ENCODE results near the gene COX18. TPM values are rescaled to one million over a fixed set of nuclear protein-coding genes. Genes with fewer than 3 reads are reported as not detected.

Gene COX18
- total RNA-seq, 1 experiment from 2014 or later: 47.5 TPM

DNA sequence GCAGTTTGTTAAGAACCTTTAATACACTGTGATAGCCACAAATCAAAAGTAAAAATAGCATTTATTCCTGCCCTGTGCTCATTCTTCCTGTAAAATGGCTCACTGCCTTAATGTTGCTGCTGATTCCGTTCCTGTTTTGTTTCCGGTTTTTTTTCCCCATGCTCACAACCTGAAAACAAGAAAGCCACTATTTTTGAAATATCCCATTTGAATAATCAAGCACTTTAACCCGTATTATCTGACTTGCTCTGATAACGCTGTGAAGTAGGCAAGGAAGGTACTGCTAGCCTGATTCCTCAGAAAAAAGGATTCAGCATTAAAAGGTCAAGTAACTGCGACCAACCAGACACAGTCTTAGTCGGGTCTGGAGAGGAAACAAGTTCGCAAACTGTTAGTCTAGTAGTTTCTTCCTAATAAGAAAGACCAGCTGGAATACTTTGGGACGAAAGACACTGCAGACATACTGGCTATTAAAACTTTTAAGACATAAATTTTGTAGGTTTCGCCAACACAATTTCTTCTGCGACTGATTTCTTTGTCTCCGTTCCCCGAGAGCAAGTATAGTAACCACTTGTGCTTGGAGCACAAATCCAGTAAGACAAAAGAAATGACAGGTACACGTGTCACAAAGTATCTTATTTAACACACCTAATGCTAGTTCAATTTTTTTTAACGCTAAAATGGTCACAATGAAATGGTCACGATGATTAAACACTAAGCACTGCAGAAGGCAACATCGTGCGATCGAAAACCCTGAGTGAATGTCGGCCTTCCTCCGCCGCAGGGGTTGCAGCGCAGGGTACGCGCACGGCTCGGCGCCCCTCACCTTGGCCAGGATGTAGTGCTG lies 802 bp downstream of the COX18 start:
- Histone ChIP-seq H3K36me3 (replicated peaks; ENCODE audit: control insufficient read depth, insufficient read depth, low read length) (peaks cover 5% of the 10 kb centered on the region), H3K27me3 (ENCODE audit: control insufficient read depth, insufficient read depth, low read length) (no peaks in the 10 kb centered on the region), H3K4me3 (ENCODE audit: insufficient read depth, low read depth, low read length) (peak overlapping the region; percentile 94)
- DNase-seq: no peak

DNA sequence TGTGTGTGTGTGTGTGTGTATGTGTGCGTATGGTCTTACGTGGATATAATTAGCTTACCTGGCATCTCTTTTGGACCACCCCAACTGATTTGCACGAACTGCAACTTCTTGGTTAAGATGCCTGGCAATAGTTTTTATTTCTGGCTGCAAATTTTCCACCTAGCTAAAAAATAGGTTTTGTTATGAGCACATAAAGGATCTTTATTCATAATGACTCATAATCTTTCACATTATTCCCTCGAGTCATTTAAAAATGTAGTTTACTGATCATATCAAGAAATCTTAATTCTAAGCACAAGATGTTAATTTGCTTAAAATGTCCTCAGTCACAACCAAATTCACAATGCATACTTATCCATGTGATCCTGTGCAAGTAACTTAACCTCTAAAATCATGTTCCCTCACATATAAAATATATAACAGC lies 1.5 kb downstream of the COX18 start:
- H3K27me3 ChIP-seq (ENCODE audit: control insufficient read depth, insufficient read depth, low read length): no peaks in the 10 kb centered on the region

DNA sequence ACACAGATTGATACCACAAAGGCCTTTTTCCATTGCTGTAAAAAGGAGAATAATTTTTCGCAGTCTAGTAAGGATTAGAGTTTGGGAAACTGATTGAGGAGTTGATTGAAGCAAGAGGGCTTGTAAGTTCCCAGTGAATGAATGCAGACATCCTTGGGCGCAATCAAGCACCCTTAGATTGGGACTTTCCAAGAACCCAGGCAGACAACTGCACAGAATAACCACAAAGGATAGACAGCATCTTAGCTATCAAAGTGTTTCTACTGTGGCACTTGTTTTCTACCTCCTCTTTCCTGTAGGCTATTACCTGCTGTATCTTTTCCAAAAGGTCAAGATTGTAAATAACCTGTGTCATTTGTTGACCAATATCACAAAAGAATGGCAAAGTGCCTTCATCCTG lies 2.6 kb downstream of the COX18 start:
- DNase-seq: no peak
- H3K4me3 ChIP-seq (ENCODE audit: insufficient read depth, low read depth, low read length): no peak overlapping the region
- H3K27me3 ChIP-seq (ENCODE audit: control insufficient read depth, insufficient read depth, low read length): no peaks in the 10 kb centered on the region
- H3K36me3 ChIP-seq (replicated peaks; ENCODE audit: control insufficient read depth, insufficient read depth, low read length): peaks cover 5% of the 10 kb centered on the region

More for the DNA sequence above, 1.5 kb downstream of the COX18 start:
- H3K36me3 ChIP-seq (replicated peaks; ENCODE audit: control insufficient read depth, insufficient read depth, low read length): peaks cover 5% of the 10 kb centered on the region
- DNase-seq: no peak
- peak overlapping the region; percentile 94; the same call in 1 of the 2 replicates for H3K4me3 ChIP-seq (ENCODE audit: insufficient read depth, low read depth, low read length)

DNA sequence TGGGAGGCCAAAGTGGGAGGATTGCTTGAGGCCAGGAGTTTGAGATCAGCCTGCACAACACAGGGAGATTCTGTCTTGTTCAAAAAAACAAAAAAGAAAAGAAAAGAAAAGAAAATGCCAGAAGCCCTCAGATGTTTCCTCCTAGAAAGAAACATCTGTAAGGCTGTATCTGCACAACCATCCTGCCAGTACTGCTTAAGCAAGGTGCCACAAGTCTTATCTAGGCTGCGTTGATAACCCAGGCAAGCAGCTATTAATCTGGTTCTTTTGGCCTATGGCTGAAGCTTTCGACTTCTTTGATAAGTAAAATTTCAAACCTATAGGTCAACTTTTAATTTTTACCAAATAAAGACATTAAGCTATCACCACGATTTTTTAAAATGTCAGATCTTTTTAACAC lies 3.1 kb downstream of the COX18 start:
- no peak for DNase-seq
- H3K27me3 ChIP-seq (ENCODE audit: control insufficient read depth, insufficient read depth, low read length): no peaks in the 10 kb centered on the region
- peaks cover 5% of the 10 kb centered on the region for H3K36me3 ChIP-seq (replicated peaks; ENCODE audit: control insufficient read depth, insufficient read depth, low read length)
- no peak overlapping the region for H3K4me3 ChIP-seq (ENCODE audit: insufficient read depth, low read depth, low read length)

DNA sequence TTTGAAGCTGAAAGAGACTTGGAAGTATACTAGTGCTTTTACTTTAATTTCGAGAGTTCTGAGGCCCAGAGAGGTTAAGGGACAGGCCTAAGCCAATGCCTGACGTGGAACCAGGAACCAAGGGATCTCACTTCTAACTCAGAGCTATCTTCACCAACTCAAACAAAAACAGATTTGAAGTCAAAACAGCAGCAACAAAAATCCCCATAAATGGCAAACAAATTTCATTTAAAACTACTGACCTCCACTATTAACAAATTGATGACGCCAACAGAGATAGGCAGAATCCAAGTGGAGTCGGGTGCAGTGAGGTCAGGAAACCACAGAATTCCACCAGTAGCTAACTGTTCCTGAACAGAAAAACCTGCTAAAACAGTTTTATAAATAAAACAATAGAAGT lies 5.0 kb downstream of the COX18 start:
- no peaks in the 10 kb centered on the region for H3K27me3 ChIP-seq (ENCODE audit: control insufficient read depth, insufficient read depth, low read length)
- no peak overlapping the region for H3K4me3 ChIP-seq (ENCODE audit: insufficient read depth, low read depth, low read length)
- H3K36me3 ChIP-seq (replicated peaks; ENCODE audit: control insufficient read depth, insufficient read depth, low read length): peaks cover 7% of the 10 kb centered on the region
- DNase-seq: no peak

DNA sequence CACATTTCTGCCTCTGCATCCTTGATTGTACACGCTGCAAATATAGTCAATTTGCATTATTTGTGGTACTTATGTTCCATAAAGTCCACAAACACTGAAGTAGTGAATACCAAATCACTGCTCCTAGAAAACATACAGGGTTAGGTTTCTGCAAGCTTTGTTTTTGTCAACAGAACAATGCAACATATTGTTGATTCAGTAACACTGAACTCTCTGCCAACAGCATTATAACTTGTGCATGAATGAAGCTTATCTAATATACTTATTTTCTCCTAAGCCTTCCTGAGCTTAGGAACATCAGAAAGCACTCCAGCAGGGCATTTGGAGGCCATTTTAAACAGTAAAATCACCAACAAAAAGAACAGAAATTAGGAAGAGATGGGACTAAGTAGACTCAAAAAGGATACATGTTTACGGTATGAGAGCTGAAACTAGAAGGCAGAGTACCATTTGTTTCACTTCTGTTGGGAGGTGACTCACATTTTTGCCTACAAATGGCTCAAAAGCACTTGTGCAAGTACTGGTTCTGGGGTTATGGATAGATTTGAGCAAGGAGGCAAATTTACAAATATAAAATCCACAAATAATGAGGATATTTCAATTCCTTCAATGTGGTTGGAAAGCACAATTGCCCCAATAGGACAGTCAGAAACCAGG lies 14.1 kb downstream of the COX18 start:
- Histone ChIP-seq H3K4me3 (ENCODE audit: insufficient read depth, low read depth, low read length) (no peak overlapping the region), H3K36me3 (replicated peaks; ENCODE audit: control insufficient read depth, insufficient read depth, low read length) (peaks cover 8% of the 10 kb centered on the region), H3K27me3 (ENCODE audit: control insufficient read depth, insufficient read depth, low read length) (no peaks in the 10 kb centered on the region)
- DNase-seq: no peak

DNA sequence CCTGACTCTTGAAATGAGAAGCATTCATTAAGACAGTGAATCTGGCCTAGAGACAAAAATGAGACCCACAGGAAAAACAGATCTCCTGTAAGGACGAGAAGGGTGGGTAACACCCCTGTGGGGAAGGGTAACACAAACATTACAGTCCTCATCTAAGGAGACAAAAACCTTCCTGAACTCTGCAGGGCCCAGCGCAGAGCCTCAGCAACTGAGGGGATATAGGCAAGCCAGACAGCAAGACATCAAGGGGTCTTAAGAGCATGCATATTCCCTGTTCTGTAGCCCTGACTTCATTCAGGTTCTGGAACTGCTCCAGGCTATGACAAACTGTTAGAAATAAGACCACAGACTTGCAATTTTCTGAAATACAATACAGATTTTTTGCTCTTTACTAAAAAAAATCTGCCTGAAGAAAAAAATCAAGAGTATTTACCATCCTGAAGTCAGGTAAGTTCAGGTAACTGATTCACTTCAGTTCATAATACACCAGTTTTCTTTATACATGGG lies 15.5 kb downstream of the COX18 start:
- Histone ChIP-seq H3K27me3 (ENCODE audit: control insufficient read depth, insufficient read depth, low read length) (no peaks in the 10 kb centered on the region), H3K4me3 (ENCODE audit: insufficient read depth, low read depth, low read length) (no peak overlapping the region), H3K36me3 (replicated peaks; ENCODE audit: control insufficient read depth, insufficient read depth, low read length) (peaks cover 3% of the 10 kb centered on the region)
- DNase-seq: no peak

DNA sequence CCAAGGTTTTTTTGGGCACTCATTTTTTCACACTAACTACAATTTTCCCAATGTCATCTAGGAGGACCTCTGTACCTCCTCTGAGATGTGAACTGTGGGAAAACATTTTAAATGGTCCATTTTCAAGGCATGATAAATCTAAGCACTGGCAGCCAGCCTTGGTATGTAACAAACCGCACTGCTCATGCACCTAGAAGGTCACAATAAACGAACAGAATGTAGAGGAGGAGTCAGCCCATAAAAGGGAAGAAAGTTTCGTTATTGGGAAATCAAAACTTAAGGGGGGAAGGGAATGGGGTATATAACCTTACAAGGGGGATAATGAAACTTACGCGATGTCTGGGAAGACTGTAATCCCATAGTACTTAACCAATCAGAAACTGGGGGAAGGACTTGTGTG lies 16.4 kb downstream of the COX18 start:
- no peak for DNase-seq

DNA sequence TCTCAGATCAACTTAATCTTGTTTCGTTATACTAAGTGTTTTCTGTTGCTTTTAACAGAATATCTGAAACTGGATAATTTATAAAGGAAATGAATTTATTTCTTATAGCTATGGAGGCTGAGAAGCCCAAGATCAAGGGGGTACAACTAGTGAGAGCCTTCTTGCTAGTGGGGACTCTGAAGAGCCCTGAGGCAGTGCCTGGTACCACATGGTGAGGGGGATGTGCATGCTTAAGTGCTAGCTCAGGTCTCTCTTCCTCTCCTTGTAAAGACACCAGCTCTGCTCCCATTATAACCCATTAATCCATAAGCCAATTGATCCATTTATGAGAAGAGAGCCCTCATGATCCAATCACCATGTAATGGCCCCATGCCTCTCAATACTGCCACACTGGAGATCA lies 17.9 kb downstream of the COX18 start:
- no peaks in the 10 kb centered on the region; the same call in 1 of the 2 replicates for H3K36me3 ChIP-seq (replicated peaks; ENCODE audit: control insufficient read depth, insufficient read depth, low read length)
- no peak overlapping the region for H3K4me3 ChIP-seq (ENCODE audit: insufficient read depth, low read depth, low read length)
- no peaks in the 10 kb centered on the region for H3K27me3 ChIP-seq (ENCODE audit: control insufficient read depth, insufficient read depth, low read length)
- DNase-seq: no peak

More for the DNA sequence above, 16.4 kb downstream of the COX18 start:
- no peaks in the 10 kb centered on the region for H3K27me3 ChIP-seq (ENCODE audit: control insufficient read depth, insufficient read depth, low read length)
- H3K36me3 ChIP-seq (replicated peaks; ENCODE audit: control insufficient read depth, insufficient read depth, low read length): peaks cover 1% of the 10 kb centered on the region
- no peak overlapping the region for H3K4me3 ChIP-seq (ENCODE audit: insufficient read depth, low read depth, low read length)

DNA sequence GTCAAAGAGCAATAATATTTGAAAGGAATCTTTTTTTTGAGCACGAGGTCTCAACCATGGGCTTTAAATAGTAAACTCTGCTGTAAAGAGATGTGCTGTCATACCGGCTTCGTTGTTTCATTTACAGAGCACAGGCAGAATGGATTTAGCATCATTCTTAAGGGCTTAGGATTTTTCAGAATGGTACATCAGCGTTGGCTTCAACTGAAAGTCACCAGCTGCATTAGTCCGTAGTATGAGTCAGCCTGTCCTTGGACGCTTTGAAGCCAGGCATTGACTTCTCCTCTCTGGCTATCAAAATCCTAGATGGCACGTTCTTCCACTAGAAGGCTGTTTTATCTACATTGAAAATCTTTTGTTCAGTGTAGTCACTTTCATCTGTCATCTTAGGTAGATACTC lies 23.6 kb downstream of the COX18 start:
- no peaks in the 10 kb centered on the region for H3K27me3 ChIP-seq (ENCODE audit: control insufficient read depth, insufficient read depth, low read length)
- no peaks in the 10 kb centered on the region for H3K36me3 ChIP-seq (replicated peaks; ENCODE audit: control insufficient read depth, insufficient read depth, low read length)
- no peak overlapping the region for H3K4me3 ChIP-seq (ENCODE audit: insufficient read depth, low read depth, low read length)
- DNase-seq: no peak

DNA sequence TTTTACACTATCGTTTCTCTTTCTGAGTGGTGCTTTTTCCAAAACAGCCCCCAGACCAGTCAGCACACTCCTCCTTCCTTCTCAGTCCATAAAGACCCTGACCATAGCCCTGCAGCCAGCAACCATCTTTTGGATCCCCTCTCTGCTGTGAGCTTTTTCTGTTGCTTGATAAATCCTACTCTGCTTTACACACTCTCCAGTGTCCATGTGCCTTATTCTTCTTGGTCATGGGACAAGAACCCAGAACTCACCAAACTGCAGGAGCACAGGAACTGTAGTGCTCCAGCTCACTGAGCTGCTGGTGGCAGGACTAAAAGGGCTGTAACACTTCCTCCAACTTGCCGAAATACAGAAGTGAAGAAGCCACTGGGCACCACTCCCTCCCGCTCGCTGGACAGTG lies 32.5 kb downstream of the COX18 start:
- Histone ChIP-seq H3K36me3 (replicated peaks; ENCODE audit: control insufficient read depth, insufficient read depth, low read length) (no peaks in the 10 kb centered on the region), H3K27me3 (ENCODE audit: control insufficient read depth, insufficient read depth, low read length) (no peaks in the 10 kb centered on the region), H3K4me3 (ENCODE audit: insufficient read depth, low read depth, low read length) (no peak overlapping the region)
- no peak for DNase-seq

DNA sequence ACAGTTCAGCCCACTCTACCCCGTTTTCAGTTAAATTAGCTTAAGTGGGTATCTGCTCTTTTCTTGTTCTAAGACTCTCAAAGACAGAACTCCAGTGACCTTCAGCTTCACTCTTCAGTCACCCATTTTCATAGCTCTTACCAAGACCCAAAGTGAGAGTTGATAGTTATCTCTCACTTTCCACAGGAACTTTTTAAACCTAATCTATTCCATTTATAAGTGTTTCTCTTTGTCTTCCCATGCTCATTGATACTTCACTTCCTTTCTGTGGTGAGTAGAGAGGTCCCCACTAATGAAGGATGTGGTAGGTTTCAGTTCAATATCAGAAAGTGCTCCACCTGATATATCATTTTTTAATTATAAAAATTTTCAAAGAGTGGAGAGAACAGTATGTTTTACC lies 33.4 kb downstream of the COX18 start:
- no peak for DNase-seq
- no peak overlapping the region for H3K4me3 ChIP-seq (ENCODE audit: insufficient read depth, low read depth, low read length)
- H3K36me3 ChIP-seq (replicated peaks; ENCODE audit: control insufficient read depth, insufficient read depth, low read length): no peaks in the 10 kb centered on the region
- no peaks in the 10 kb centered on the region for H3K27me3 ChIP-seq (ENCODE audit: control insufficient read depth, insufficient read depth, low read length)

DNA sequence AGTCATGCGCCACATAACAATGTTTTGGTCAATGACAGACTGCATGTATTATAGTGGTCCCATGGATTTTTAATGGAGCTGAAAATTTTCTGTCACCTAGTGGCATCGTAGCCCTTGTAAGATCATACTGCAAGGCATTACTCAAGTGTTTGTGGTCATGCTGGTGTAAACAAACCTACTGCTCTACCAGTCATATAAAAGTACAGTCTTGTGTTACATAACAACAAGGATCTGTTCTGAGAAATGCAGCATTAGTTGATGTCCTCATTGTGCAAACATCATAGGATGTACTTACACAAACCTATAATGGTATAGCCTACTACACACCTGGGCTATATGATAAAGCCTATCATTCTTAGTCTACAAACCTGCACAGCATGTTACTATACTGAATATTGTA lies 34.6 kb downstream of the COX18 start:
- no peak overlapping the region for H3K4me3 ChIP-seq (ENCODE audit: insufficient read depth, low read depth, low read length)
- H3K36me3 ChIP-seq (replicated peaks; ENCODE audit: control insufficient read depth, insufficient read depth, low read length): no peaks in the 10 kb centered on the region
- DNase-seq: no peak
- H3K27me3 ChIP-seq (ENCODE audit: control insufficient read depth, insufficient read depth, low read length): no peaks in the 10 kb centered on the region

DNA sequence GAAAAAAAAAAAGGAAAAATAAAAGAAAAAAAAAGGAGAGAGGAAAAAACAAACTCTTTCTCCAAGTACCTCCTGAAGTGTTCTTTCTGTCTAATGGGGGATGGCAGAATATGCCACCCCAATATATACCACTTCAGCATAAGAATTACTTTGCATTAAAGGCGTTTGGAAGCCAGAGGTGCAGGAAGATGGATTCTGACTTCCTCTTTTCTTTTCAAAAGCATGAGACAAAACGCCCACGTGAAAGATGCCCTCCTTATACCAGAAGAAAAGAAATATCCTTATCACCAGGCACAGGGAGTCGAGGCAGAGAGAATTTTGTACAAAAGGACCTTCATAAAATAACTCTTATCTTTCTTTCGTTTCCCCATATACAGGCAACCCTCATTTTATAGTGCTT lies 40.9 kb downstream of the COX18 start:
- H3K27me3 ChIP-seq (ENCODE audit: control insufficient read depth, insufficient read depth, low read length): no peaks in the 10 kb centered on the region
- no peaks in the 10 kb centered on the region for H3K36me3 ChIP-seq (replicated peaks; ENCODE audit: control insufficient read depth, insufficient read depth, low read length)
- H3K4me3 ChIP-seq (ENCODE audit: insufficient read depth, low read depth, low read length): no peak overlapping the region
- DNase-seq: no peak

DNA sequence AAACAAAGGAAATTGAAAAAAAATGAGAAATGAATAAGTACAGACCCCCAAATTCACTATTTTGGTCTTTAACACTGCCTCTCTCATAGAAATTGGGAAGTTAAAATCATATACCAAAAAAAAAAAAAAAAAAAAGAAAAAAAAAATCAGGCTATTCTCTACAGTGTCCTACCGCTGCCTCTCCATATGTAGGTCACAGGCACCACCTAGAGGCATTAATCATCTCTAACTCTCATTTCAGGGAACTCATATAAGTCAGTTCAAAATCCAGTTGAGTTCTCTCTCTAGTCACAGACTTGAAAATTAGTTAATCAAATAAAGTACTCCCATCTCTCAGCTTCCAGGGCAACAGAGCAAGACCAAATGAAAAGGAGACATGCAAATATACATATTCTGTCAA lies 47.9 kb downstream of the COX18 start:
- no peak overlapping the region for H3K4me3 ChIP-seq (ENCODE audit: insufficient read depth, low read depth, low read length)
- H3K27me3 ChIP-seq (ENCODE audit: control insufficient read depth, insufficient read depth, low read length): no peaks in the 10 kb centered on the region
- peak; percentile 66 for DNase-seq
- H3K36me3 ChIP-seq (replicated peaks; ENCODE audit: control insufficient read depth, insufficient read depth, low read length): no peaks in the 10 kb centered on the region
